Measurements from ENCODE around the gene SCLT1. TPM values are rescaled to one million over a fixed set of nuclear protein-coding genes. Genes with fewer than 3 reads are reported as not detected.

The SCLT1 gene
- polyA plus RNA-seq, 2 donors = 3.3 to 4.3 TPM

- Histone ChIP-seq H3K4me3 (ENCODE audit: low read depth in 1 of 2, low read length in 2 of 2) (no peak overlapping the region), H3K36me3 (ENCODE audit: control insufficient read depth in 2 of 2, insufficient read depth in 2 of 2, low read length in 1 of 2) (peaks cover 0 to 6% of the 10 kb centered on the region in 2 donors), H3K27ac (ENCODE audit: low read depth in 2 of 2, low read length in 1 of 2) (no peak overlapping the region), H3K27me3 (ENCODE audit: control insufficient read depth in 1 of 2, insufficient read depth in 2 of 2, low read length in 2 of 2) (no peaks in the 10 kb centered on the region), H3K9me3 (ENCODE audit: control insufficient read depth in 2 of 2, insufficient read depth in 1 of 2, low read depth in 1 of 2, low read length in 1 of 2) (no peaks in the 10 kb centered on the region), H3K4me1 (ENCODE audit: control insufficient read depth in 2 of 2, insufficient read depth in 2 of 2, low read length in 1 of 2) (no peaks in the 10 kb centered on the region)
- 18 to 29% methylated on average over 1 of the region's 1 CpG for WGBS, 2 donors
These were observed 20.1 kb upstream of the SCLT1 start for GRCh38 chr4:129113434-129113833.

- no peak overlapping the region for H3K4me3 ChIP-seq (ENCODE audit: low read depth in 1 of 2, low read length in 2 of 2)
- H3K27me3 ChIP-seq (ENCODE audit: control insufficient read depth in 1 of 2, insufficient read depth in 2 of 2, low read length in 2 of 2) = no peaks in the 10 kb centered on the region
- peaks cover 0 to 6% of the 10 kb centered on the region in 2 donors for H3K36me3 ChIP-seq (ENCODE audit: control insufficient read depth in 2 of 2, insufficient read depth in 2 of 2, low read length in 1 of 2)
- no peak overlapping the region for H3K27ac ChIP-seq (ENCODE audit: low read depth in 2 of 2, low read length in 1 of 2)
- H3K9me3 ChIP-seq (ENCODE audit: control insufficient read depth in 2 of 2, insufficient read depth in 1 of 2, low read depth in 1 of 2, low read length in 1 of 2) = no peaks in the 10 kb centered on the region
- no peaks in the 10 kb centered on the region for H3K4me1 ChIP-seq (ENCODE audit: control insufficient read depth in 2 of 2, insufficient read depth in 2 of 2, low read length in 1 of 2)
These were observed 18.6 kb upstream of the SCLT1 start for GRCh38 chr4:129111919-129112318.

GRCh38 chr4:129110931-129111330 lies 17.6 kb upstream of the SCLT1 start:
- peaks cover 0 to 6% of the 10 kb centered on the region in 2 donors for H3K36me3 ChIP-seq (ENCODE audit: control insufficient read depth in 2 of 2, insufficient read depth in 2 of 2, low read length in 1 of 2)
- H3K4me1 ChIP-seq (ENCODE audit: control insufficient read depth in 2 of 2, insufficient read depth in 2 of 2, low read length in 1 of 2) = no peaks in the 10 kb centered on the region
- no peak overlapping the region for H3K4me3 ChIP-seq (ENCODE audit: low read depth in 1 of 2, low read length in 2 of 2)
- H3K27me3 ChIP-seq (ENCODE audit: control insufficient read depth in 1 of 2, insufficient read depth in 2 of 2, low read length in 2 of 2) = no peaks in the 10 kb centered on the region
- 85 to 87% methylated on average over 3 of the region's 3 CpGs for WGBS, 2 donors
- no peaks in the 10 kb centered on the region for H3K9me3 ChIP-seq (ENCODE audit: control insufficient read depth in 2 of 2, insufficient read depth in 1 of 2, low read depth in 1 of 2, low read length in 1 of 2)
- no peak overlapping the region for H3K27ac ChIP-seq (ENCODE audit: low read depth in 2 of 2, low read length in 1 of 2)

GRCh38 chr4:129109965-129110824 lies 16.9 kb upstream of the SCLT1 start:
- WGBS, 2 donors = 79 to 88% methylated on average over 3 of the region's 3 CpGs
- no peaks in the 10 kb centered on the region for H3K9me3 ChIP-seq (ENCODE audit: control insufficient read depth in 2 of 2, insufficient read depth in 1 of 2, low read depth in 1 of 2, low read length in 1 of 2)
- peaks cover 0 to 6% of the 10 kb centered on the region in 2 donors for H3K36me3 ChIP-seq (ENCODE audit: control insufficient read depth in 2 of 2, insufficient read depth in 2 of 2, low read length in 1 of 2)
- H3K4me1 ChIP-seq (ENCODE audit: control insufficient read depth in 2 of 2, insufficient read depth in 2 of 2, low read length in 1 of 2) = no peaks in the 10 kb centered on the region
- no peaks in the 10 kb centered on the region for H3K27me3 ChIP-seq (ENCODE audit: control insufficient read depth in 1 of 2, insufficient read depth in 2 of 2, low read length in 2 of 2)
- H3K4me3 ChIP-seq (ENCODE audit: low read depth in 1 of 2, low read length in 2 of 2) = no peak overlapping the region
- H3K27ac ChIP-seq (ENCODE audit: low read depth in 2 of 2, low read length in 1 of 2) = no peak overlapping the region

- Histone ChIP-seq H3K4me1 (ENCODE audit: control insufficient read depth in 2 of 2, insufficient read depth in 2 of 2, low read length in 1 of 2) (no peaks in the 10 kb centered on the region), H3K9me3 (ENCODE audit: control insufficient read depth in 2 of 2, insufficient read depth in 1 of 2, low read depth in 1 of 2, low read length in 1 of 2) (no peaks in the 10 kb centered on the region), H3K27me3 (ENCODE audit: control insufficient read depth in 1 of 2, insufficient read depth in 2 of 2, low read length in 2 of 2) (no peaks in the 10 kb centered on the region), H3K27ac (ENCODE audit: low read depth in 2 of 2, low read length in 1 of 2) (no peak overlapping the region), H3K36me3 (ENCODE audit: control insufficient read depth in 2 of 2, insufficient read depth in 2 of 2, low read length in 1 of 2) (no peaks in the 10 kb centered on the region), H3K4me3 (ENCODE audit: low read depth in 1 of 2, low read length in 2 of 2) (no peak overlapping the region)
These were observed 5.2 kb upstream of the SCLT1 start for GRCh38 chr4:129098531-129099001.

GRCh38 chr4:129095811-129096454 lies 2.6 kb upstream of the SCLT1 start, which contains the start of gene C4orf33:
Gene C4orf33 (plus strand): TSS chr4:129096152. CDS start chr4:129102611, 6,459 bp downstream.
- peak within 1 kb of the TSS; percentile 77 to 86 for H3K27ac ChIP-seq (ENCODE audit: low read depth in 2 of 2, low read length in 1 of 2)
- WGBS, 2 donors = 5 to 8% methylated on average over 14 of the region's 14 CpGs
- H3K9me3 ChIP-seq (ENCODE audit: control insufficient read depth in 2 of 2, insufficient read depth in 1 of 2, low read depth in 1 of 2, low read length in 1 of 2) = no peaks in the 10 kb centered on the region
- H3K4me3 ChIP-seq (ENCODE audit: low read depth in 1 of 2, low read length in 2 of 2) = peak within 1 kb of the TSS; percentile 44 to 90
- H3K4me1 ChIP-seq (ENCODE audit: control insufficient read depth in 2 of 2, insufficient read depth in 2 of 2, low read length in 1 of 2) = no peaks in the 10 kb centered on the region
- H3K36me3 ChIP-seq (ENCODE audit: control insufficient read depth in 2 of 2, insufficient read depth in 2 of 2, low read length in 1 of 2) = no peaks in the 10 kb centered on the region
- no peaks in the 10 kb centered on the region for H3K27me3 ChIP-seq (ENCODE audit: control insufficient read depth in 1 of 2, insufficient read depth in 2 of 2, low read length in 2 of 2)

GRCh38 chr4:129094347-129094746 lies 1.0 kb upstream of the SCLT1 start:
- Histone ChIP-seq H3K4me1 (ENCODE audit: control insufficient read depth in 2 of 2, insufficient read depth in 2 of 2, low read length in 1 of 2) (no peaks in the 10 kb centered on the region), H3K27me3 (ENCODE audit: control insufficient read depth in 1 of 2, insufficient read depth in 2 of 2, low read length in 2 of 2) (no peaks in the 10 kb centered on the region), H3K27ac (ENCODE audit: low read depth in 2 of 2, low read length in 1 of 2) (no peak overlapping the region), H3K9me3 (ENCODE audit: control insufficient read depth in 2 of 2, insufficient read depth in 1 of 2, low read depth in 1 of 2, low read length in 1 of 2) (no peaks in the 10 kb centered on the region), H3K4me3 (ENCODE audit: low read depth in 1 of 2, low read length in 2 of 2) (no peak overlapping the region), H3K36me3 (ENCODE audit: control insufficient read depth in 2 of 2, insufficient read depth in 2 of 2, low read length in 1 of 2) (no peaks in the 10 kb centered on the region)
- 45 to 61% methylated on average over 3 of the region's 3 CpGs for WGBS, 2 donors

GRCh38 chr4:129092631-129093190 lies 628 bp downstream of the SCLT1 start:
- 0 to 1% methylated on average over 11 of the region's 11 CpGs for WGBS, 2 donors
- H3K36me3 ChIP-seq (ENCODE audit: control insufficient read depth in 2 of 2, insufficient read depth in 2 of 2, low read length in 1 of 2) = no peaks in the 10 kb centered on the region
- H3K27me3 ChIP-seq (ENCODE audit: control insufficient read depth in 1 of 2, insufficient read depth in 2 of 2, low read length in 2 of 2) = no peaks in the 10 kb centered on the region
- H3K9me3 ChIP-seq (ENCODE audit: control insufficient read depth in 2 of 2, insufficient read depth in 1 of 2, low read depth in 1 of 2, low read length in 1 of 2) = no peaks in the 10 kb centered on the region
- peak overlapping the region; percentile 99 for H3K27ac ChIP-seq (ENCODE audit: low read depth in 2 of 2, low read length in 1 of 2)
- no peaks in the 10 kb centered on the region for H3K4me1 ChIP-seq (ENCODE audit: control insufficient read depth in 2 of 2, insufficient read depth in 2 of 2, low read length in 1 of 2)
- peak overlapping the region; percentile 84 to 90 for H3K4me3 ChIP-seq (ENCODE audit: low read depth in 1 of 2, low read length in 2 of 2)

- no peak overlapping the region for H3K27ac ChIP-seq (ENCODE audit: low read depth in 2 of 2, low read length in 1 of 2)
- no peaks in the 10 kb centered on the region for H3K9me3 ChIP-seq (ENCODE audit: control insufficient read depth in 2 of 2, insufficient read depth in 1 of 2, low read depth in 1 of 2, low read length in 1 of 2)
- no peaks in the 10 kb centered on the region for H3K27me3 ChIP-seq (ENCODE audit: control insufficient read depth in 1 of 2, insufficient read depth in 2 of 2, low read length in 2 of 2)
- no peak overlapping the region for H3K4me3 ChIP-seq (ENCODE audit: low read depth in 1 of 2, low read length in 2 of 2)
- H3K4me1 ChIP-seq (ENCODE audit: control insufficient read depth in 2 of 2, insufficient read depth in 2 of 2, low read length in 1 of 2) = no peaks in the 10 kb centered on the region
- WGBS, 2 donors = 96 to 100% methylated on average over 2 of the region's 2 CpGs
- H3K36me3 ChIP-seq (ENCODE audit: control insufficient read depth in 2 of 2, insufficient read depth in 2 of 2, low read length in 1 of 2) = no peaks in the 10 kb centered on the region
These were observed 5.8 kb downstream of the SCLT1 start for GRCh38 chr4:129087516-129087915.
